ENCODE measurements around the gene FGG. TPM values are rescaled to one million over a fixed set of nuclear protein-coding genes. Genes with fewer than 3 reads are reported as not detected.

FGG gene
- total and polyA plus RNA-seq, 2 of the 13 experiments (the other 11 are each of a cell fraction or from before 2014, with no cell fraction given): 1,037 to 2,423 TPM

- TF ChIP-seq ZNF569 (CRISPR knock-in tag; IDR thresholded peaks at IDR 0.05; ENCODE audit: borderline replicate concordance): no peak
- TF ChIP-seq, protein P1, sequence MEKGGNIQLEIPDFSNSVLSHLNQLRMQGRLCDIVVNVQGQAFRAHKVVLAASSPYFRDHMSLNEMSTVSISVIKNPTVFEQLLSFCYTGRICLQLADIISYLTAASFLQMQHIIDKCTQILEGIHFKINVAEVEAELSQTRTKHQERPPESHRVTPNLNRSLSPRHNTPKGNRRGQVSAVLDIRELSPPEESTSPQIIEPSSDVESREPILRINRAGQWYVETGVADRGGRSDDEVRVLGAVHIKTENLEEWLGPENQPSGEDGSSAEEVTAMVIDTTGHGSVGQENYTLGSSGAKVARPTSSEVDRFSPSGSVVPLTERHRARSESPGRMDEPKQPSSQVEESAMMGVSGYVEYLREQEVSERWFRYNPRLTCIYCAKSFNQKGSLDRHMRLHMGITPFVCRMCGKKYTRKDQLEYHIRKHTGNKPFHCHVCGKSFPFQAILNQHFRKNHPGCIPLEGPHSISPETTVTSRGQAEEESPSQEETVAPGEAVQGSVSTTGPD (CRISPR knock-in tag; IDR thresholded peaks at IDR 0.05): 0 out of 2 replicates have a peak, but pooled peaks have one; percentile 58
- no peak for TF ChIP-seq ZNF460 (CRISPR knock-in tag; IDR thresholded peaks at IDR 0.05; ENCODE audit: borderline replicate concordance)
- TF ChIP-seq FOSL2 (CRISPR knock-in tag; IDR thresholded peaks at IDR 0.05): peak; percentile 92
- no peak for TF ChIP-seq NPAS2 (CRISPR knock-in tag; IDR thresholded peaks at IDR 0.05; ENCODE audit: borderline replicate concordance)
- TF ChIP-seq AGO1 (IDR thresholded peaks at IDR 0.05; ENCODE audit: low read depth, low read length, poor library complexity, severe bottlenecking): no peak
- peak; percentile 78 for TF ChIP-seq HDAC2 (CRISPR knock-in tag; IDR thresholded peaks at IDR 0.05)
- peak; percentile 52; the same call in 1 of the 2 replicates for TF ChIP-seq ZBTB7B (CRISPR knock-in tag; IDR thresholded peaks at IDR 0.05)
- no peak for TF ChIP-seq MAFK (conservative IDR thresholded peaks at IDR 0.05 in 1 of 2, IDR thresholded peaks at IDR 0.05 in 1 of 2; ENCODE audit: low read length in 2 of 2)
- TF ChIP-seq FOXP1 (IDR thresholded peaks at IDR 0.05): no peak
- TF ChIP-seq FOXP1 (CRISPR knock-in tag; IDR thresholded peaks at IDR 0.05): peak; percentile 77
Measured at GRCh38 chr4:154560824-154561231, 51.6 kb downstream of the FGG start (continued).

- POLR2A ChIA-PET: interaction anchor here (0.6 to 3.6 kb wide), 18 partner anchors 10 to 64 kb away, joined by 3 to 127 read pairs (median 16); partner anchors contain the start of genes FGA, FGG and PLRG1
- TF ChIP-seq ZFX (CRISPR knock-in tag; IDR thresholded peaks at IDR 0.05; ENCODE audit: low read depth) (no peak), MED1 (CRISPR knock-in tag; IDR thresholded peaks at IDR 0.05) (no peak), TBP (CRISPR knock-in tag; IDR thresholded peaks at IDR 0.05) (no peak), MXD4 (CRISPR knock-in tag; IDR thresholded peaks at IDR 0.05) (no peak)
- TF ChIP-seq, protein P2, sequence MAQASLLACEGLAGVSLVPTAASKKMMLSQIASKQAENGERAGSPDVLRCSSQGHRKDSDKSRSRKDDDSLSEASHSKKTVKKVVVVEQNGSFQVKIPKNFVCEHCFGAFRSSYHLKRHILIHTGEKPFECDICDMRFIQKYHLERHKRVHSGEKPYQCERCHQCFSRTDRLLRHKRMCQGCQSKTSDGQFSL (CRISPR knock-in tag; IDR thresholded peaks at IDR 0.05): no peak
- TF ChIP-seq, protein P3, sequence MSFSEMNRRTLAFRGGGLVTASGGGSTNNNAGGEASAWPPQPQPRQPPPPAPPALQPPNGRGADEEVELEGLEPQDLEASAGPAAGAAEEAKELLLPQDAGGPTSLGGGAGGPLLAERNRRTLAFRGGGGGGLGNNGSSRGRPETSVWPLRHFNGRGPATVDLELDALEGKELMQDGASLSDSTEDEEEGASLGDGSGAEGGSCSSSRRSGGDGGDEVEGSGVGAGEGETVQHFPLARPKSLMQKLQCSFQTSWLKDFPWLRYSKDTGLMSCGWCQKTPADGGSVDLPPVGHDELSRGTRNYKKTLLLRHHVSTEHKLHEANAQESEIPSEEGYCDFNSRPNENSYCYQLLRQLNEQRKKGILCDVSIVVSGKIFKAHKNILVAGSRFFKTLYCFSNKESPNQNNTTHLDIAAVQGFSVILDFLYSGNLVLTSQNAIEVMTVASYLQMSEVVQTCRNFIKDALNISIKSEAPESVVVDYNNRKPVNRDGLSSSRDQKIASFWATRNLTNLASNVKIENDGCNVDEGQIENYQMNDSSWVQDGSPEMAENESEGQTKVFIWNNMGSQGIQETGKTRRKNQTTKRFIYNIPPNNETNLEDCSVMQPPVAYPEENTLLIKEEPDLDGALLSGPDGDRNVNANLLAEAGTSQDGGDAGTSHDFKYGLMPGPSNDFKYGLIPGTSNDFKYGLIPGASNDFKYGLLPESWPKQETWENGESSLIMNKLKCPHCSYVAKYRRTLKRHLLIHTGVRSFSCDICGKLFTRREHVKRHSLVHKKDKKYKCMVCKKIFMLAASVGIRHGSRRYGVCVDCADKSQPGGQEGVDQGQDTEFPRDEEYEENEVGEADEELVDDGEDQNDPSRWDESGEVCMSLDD (CRISPR knock-in tag; IDR thresholded peaks at IDR 0.05; ENCODE audit: borderline replicate concordance): peak; percentile 54; the same call in 1 of the 2 replicates
Measured at GRCh38 chr4:154560419-154560801, 52.0 kb downstream of the FGG start.

More at GRCh38 chr4:154560419-154560801, 52.0 kb downstream of the FGG start:
- Histone ChIP-seq H2AFZ (ENCODE audit: low read length) (no peak overlapping the region), H3K27ac (ENCODE audit: extremely low read length, insufficient read depth, low read length) (peak overlapping the region; percentile 71), H3K4me3 (replicated peaks in 1 of 3; ENCODE audit: insufficient read depth in 1 of 3, low read depth in 2 of 3, low read length in 3 of 3) (peak overlapping the region in 2 of 3 experiments; percentile 3 to 44; a peak in 1 of 6 replicates), H3K9ac (ENCODE audit: insufficient read depth, low read depth, low read length) (no peak overlapping the region; the same call in 1 of the 2 replicates), H3K79me2 (ENCODE audit: insufficient read depth, low read length) (peaks cover 8% of the 10 kb centered on the region), H3K4me2 (ENCODE audit: low read depth, low read length) (peak overlapping the region; percentile 71), H3K27me3 (ENCODE audit: control insufficient read depth in 1 of 2, insufficient read depth in 2 of 2, low read length in 2 of 2) (no peaks in the 10 kb centered on the region; a peak in 1 of 5 replicates), H3K36me3 (replicated peaks in 1 of 2; ENCODE audit: control insufficient read depth in 1 of 2, insufficient read depth in 2 of 2, low read length in 2 of 2) (no peaks in the 10 kb centered on the region), H3K4me1 (ENCODE audit: insufficient read depth, low read length) (peaks cover 51% of the 10 kb centered on the region), H4K20me1 (ENCODE audit: insufficient read depth, low read length) (no peaks in the 10 kb centered on the region), H3K9me3 (ENCODE audit: low read length) (no peaks in the 10 kb centered on the region)
- intact Hi-C loops (cut with micrococcal nuclease; ENCODE audit: unreplicated experiment): loop anchor here (1.0 kb wide), 3 partner anchors 17 to 38 kb away; partner anchors contain the start of gene FGA
- in situ Hi-C loops (cut with HindIII; ENCODE audit: extremely low pct_ligation_motif_present, low pct_unique_long_range_greater_than_20kb): no loop called here
- WGBS (ENCODE audit: low lambda C conversion rate): 0% methylated on average over 1 of the region's 1 CpG
- DNase-seq (ENCODE audit: low spot score) (no peak), ATAC-seq (peak; percentile 69), FAIRE-seq (no peak)
- no TSS peak for BruUV-seq (replicated peaks)
- CTCF ChIA-PET (ENCODE audit: low intra/inter-chr PET ratio, low total read pairs): interaction anchor here (0.8 to 3.2 kb wide), 5 partner anchors 16 to 60 kb away, joined by 3 to 233 read pairs (median 3); no protein-coding TSS in a partner anchor

Data from HepG2 (cell line).